ENCODE measurements around the gene ATP11B.

Gene ATP11B

GRCh38 chr3:182957226-182957625 is 163.9 kb downstream of the ATP11B start:
- no peak for DNase-seq

- DNase-seq = no peak
Measured at GRCh38 chr3:182957676-182958266, 164.5 kb downstream of the ATP11B start.

GRCh38 chr3:182959474-182960350 is 166.4 kb downstream of the ATP11B start:
- no peak for DNase-seq

GRCh38 chr3:182962166-182962565 is 168.9 kb downstream of the ATP11B start:
- no peak for DNase-seq

GRCh38 chr3:182964179-182964578 is 170.9 kb downstream of the ATP11B start:
- DNase-seq = no peak

GRCh38 chr3:182965861-182966366 is 172.6 kb downstream of the ATP11B start:
- DNase-seq = no peak

GRCh38 chr3:182967218-182968204 is 174.2 kb downstream of the ATP11B start:
- no peak for DNase-seq

- DNase-seq = no peak
Measured at GRCh38 chr3:182969277-182969676, 176.0 kb downstream of the ATP11B start.

- DNase-seq = no peak
Measured at GRCh38 chr3:182969853-182970252, 176.5 kb downstream of the ATP11B start.

GRCh38 chr3:182970811-182971418 is 177.6 kb downstream of the ATP11B start:
- DNase-seq = no peak

Measured in right kidney (tissue), 1 donor.